ENCODE results near the gene TCF4. TPM values are rescaled to one million over a fixed set of nuclear protein-coding genes. Genes with fewer than 3 reads are reported as not detected.

TCF4 gene
- total RNA-seq, 1 experiment from 2014 or later, result 104 TPM

DNA sequence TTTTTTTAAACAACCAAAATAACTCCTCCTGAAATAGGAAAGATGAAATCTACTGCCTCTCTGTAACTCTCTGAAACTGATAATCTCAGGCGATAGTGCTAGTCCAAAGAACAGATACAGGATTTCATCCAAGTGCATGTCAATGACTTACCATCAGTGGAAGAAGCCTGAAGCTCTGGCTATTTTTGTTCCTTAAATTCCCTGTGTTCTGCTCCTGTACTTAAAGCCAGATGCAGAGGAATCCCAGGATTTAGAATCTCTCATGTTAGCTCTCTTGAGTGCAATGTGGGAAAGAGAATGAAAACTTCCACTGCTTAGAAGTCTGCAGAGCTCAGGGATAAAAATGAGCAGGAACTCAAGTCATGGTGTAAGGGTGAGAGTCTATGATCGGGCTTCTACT is 291.9 kb downstream of the TCF4 start:
- H3K36me3 Mint-ChIP-seq, result peaks cover 4% of the 10 kb centered on the region; the same call in 1 of the 2 replicates
- ChIA-PET POLR2A (no interaction called here), CTCF (interaction anchor here (0.9 to 1.5 kb wide), 4 partner anchors 10 to 61 kb away, joined by 3 to 4 read pairs (median 4); no protein-coding TSS in a partner anchor)
- no peak overlapping the region for H3K4me3 Mint-ChIP-seq
- ATAC-seq (no peak), DNase-seq (ENCODE audit: low spot score) (no peak)
- H3K27me3 Mint-ChIP-seq (ENCODE audit: low read depth), result no peaks in the 10 kb centered on the region
- H3K9me3 Mint-ChIP-seq, result no peaks in the 10 kb centered on the region
- TF ChIP-seq, protein P1, sequence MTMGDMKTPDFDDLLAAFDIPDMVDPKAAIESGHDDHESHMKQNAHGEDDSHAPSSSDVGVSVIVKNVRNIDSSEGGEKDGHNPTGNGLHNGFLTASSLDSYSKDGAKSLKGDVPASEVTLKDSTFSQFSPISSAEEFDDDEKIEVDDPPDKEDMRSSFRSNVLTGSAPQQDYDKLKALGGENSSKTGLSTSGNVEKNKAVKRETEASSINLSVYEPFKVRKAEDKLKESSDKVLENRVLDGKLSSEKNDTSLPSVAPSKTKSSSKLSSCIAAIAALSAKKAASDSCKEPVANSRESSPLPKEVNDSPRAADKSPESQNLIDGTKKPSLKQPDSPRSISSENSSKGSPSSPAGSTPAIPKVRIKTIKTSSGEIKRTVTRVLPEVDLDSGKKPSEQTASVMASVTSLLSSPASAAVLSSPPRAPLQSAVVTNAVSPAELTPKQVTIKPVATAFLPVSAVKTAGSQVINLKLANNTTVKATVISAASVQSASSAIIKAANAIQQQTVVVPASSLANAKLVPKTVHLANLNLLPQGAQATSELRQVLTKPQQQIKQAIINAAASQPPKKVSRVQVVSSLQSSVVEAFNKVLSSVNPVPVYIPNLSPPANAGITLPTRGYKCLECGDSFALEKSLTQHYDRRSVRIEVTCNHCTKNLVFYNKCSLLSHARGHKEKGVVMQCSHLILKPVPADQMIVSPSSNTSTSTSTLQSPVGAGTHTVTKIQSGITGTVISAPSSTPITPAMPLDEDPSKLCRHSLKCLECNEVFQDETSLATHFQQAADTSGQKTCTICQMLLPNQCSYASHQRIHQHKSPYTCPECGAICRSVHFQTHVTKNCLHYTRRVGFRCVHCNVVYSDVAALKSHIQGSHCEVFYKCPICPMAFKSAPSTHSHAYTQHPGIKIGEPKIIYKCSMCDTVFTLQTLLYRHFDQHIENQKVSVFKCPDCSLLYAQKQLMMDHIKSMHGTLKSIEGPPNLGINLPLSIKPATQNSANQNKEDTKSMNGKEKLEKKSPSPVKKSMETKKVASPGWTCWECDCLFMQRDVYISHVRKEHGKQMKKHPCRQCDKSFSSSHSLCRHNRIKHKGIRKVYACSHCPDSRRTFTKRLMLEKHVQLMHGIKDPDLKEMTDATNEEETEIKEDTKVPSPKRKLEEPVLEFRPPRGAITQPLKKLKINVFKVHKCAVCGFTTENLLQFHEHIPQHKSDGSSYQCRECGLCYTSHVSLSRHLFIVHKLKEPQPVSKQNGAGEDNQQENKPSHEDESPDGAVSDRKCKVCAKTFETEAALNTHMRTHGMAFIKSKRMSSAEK (CRISPR knock-in tag; IDR thresholded peaks at IDR 0.05; ENCODE audit: borderline replicate concordance), result no peak
- TF ChIP-seq EMX1 (CRISPR knock-in tag; IDR thresholded peaks at IDR 0.05), result no peak
- TF ChIP-seq SMAD3 (CRISPR knock-in tag; IDR thresholded peaks at IDR 0.05; ENCODE audit: borderline replicate concordance), result no peak
- TF ChIP-seq, protein P2, sequence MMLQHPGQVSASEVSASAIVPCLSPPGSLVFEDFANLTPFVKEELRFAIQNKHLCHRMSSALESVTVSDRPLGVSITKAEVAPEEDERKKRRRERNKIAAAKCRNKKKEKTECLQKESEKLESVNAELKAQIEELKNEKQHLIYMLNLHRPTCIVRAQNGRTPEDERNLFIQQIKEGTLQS (CRISPR knock-in tag; conservative IDR thresholded peaks at IDR 0.05), result no peak
- peak overlapping the region; percentile 41; the same call in 1 of the 2 replicates for H3K27ac Mint-ChIP-seq
- H3K4me1 Mint-ChIP-seq, result peaks cover 69% of the 10 kb centered on the region

DNA sequence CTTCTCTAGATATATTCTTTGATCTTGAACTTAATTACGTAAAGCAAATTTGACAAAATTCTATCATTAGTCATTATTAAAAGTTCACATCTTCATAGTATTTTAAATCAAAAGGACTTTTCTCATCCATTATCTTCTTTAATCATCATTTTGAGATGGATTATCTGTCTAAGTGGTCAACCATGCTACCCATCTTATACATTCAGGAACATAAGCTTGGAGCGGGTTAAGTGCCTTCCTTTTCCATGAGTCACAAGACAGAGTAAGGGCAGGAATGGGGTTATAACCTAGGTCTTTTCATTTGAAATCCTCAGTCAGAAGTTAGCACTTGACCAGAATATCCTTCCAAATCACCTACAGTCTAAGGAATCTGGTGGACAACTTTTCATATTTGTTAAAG is 297.1 kb downstream of the TCF4 start:
- H3K4me1 Mint-ChIP-seq, result peaks cover 46% of the 10 kb centered on the region
- DNase-seq (ENCODE audit: low spot score) (no peak), ATAC-seq (no peak)
- no peak for TF ChIP-seq ATF1 (CRISPR knock-in tag; IDR thresholded peaks at IDR 0.05)
- POLR2A ChIA-PET, result no interaction called here
- CTCF ChIA-PET, result interaction anchor here (1.0 kb wide), 1 partner anchor 56 kb away, joined by 3 read pairs; no protein-coding TSS in a partner anchor
- no peak overlapping the region for H3K27ac Mint-ChIP-seq
- H3K9me3 Mint-ChIP-seq, result no peaks in the 10 kb centered on the region
- H3K27me3 Mint-ChIP-seq (ENCODE audit: low read depth), result no peaks in the 10 kb centered on the region
- H3K4me3 Mint-ChIP-seq, result no peak overlapping the region
- peaks cover 4% of the 10 kb centered on the region; the same call in 1 of the 2 replicates for H3K36me3 Mint-ChIP-seq

DNA sequence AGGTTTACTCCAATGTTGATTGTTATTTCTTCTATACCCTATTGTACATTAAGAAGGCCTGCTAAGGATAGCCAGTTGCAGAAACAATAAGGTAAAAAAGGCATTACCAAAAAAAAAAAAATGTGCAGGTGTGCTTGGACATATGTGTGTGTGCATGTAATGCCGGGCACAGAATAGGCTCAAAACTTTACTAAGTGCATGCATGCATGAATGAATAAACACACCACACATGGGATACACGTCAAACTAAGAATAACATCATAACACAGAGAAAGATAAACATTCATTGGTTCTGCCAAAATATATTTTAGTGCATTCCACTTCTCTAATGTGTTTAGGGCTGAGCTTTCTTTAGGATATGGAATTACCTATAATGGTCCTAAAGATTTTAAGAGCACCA is 298.2 kb downstream of the TCF4 start:
- H3K4me3 Mint-ChIP-seq, result no peak overlapping the region
- no peaks in the 10 kb centered on the region; the same call in 1 of the 2 replicates for H3K36me3 Mint-ChIP-seq
- ATAC-seq, result no peak
- no peak for DNase-seq (ENCODE audit: low spot score)
- CTCF ChIA-PET, result no interaction called here
- POLR2A ChIA-PET, result no interaction called here
- H3K27me3 Mint-ChIP-seq (ENCODE audit: low read depth), result no peaks in the 10 kb centered on the region
- peaks cover 40% of the 10 kb centered on the region for H3K4me1 Mint-ChIP-seq
- TF ChIP-seq, protein P3, sequence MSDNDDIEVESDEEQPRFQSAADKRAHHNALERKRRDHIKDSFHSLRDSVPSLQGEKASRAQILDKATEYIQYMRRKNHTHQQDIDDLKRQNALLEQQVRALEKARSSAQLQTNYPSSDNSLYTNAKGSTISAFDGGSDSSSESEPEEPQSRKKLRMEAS (CRISPR knock-in tag; IDR thresholded peaks at IDR 0.05), result no peak
- TF ChIP-seq, protein P4, sequence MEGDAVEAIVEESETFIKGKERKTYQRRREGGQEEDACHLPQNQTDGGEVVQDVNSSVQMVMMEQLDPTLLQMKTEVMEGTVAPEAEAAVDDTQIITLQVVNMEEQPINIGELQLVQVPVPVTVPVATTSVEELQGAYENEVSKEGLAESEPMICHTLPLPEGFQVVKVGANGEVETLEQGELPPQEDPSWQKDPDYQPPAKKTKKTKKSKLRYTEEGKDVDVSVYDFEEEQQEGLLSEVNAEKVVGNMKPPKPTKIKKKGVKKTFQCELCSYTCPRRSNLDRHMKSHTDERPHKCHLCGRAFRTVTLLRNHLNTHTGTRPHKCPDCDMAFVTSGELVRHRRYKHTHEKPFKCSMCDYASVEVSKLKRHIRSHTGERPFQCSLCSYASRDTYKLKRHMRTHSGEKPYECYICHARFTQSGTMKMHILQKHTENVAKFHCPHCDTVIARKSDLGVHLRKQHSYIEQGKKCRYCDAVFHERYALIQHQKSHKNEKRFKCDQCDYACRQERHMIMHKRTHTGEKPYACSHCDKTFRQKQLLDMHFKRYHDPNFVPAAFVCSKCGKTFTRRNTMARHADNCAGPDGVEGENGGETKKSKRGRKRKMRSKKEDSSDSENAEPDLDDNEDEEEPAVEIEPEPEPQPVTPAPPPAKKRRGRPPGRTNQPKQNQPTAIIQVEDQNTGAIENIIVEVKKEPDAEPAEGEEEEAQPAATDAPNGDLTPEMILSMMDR (IDR thresholded peaks at IDR 0.05), result no peak
- TF ChIP-seq ESRRA (CRISPR knock-in tag; IDR thresholded peaks at IDR 0.05; ENCODE audit: borderline replicate concordance) (no peak), ZNF317 (CRISPR knock-in tag; IDR thresholded peaks at IDR 0.05; ENCODE audit: borderline replicate concordance, low read depth) (no peak), CBFB (CRISPR knock-in tag; IDR thresholded peaks at IDR 0.05; ENCODE audit: low read depth) (no peak), SP1 (CRISPR knock-in tag; conservative IDR thresholded peaks at IDR 0.05) (no peak)
- TF ChIP-seq, protein P5, sequence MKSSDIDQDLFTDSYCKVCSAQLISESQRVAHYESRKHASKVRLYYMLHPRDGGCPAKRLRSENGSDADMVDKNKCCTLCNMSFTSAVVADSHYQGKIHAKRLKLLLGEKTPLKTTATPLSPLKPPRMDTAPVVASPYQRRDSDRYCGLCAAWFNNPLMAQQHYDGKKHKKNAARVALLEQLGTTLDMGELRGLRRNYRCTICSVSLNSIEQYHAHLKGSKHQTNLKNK (CRISPR knock-in tag; IDR thresholded peaks at IDR 0.05), result no peak
- TF ChIP-seq, protein P1 (CRISPR knock-in tag; IDR thresholded peaks at IDR 0.05; ENCODE audit: borderline replicate concordance), result no peak
- TF ChIP-seq, protein P6, sequence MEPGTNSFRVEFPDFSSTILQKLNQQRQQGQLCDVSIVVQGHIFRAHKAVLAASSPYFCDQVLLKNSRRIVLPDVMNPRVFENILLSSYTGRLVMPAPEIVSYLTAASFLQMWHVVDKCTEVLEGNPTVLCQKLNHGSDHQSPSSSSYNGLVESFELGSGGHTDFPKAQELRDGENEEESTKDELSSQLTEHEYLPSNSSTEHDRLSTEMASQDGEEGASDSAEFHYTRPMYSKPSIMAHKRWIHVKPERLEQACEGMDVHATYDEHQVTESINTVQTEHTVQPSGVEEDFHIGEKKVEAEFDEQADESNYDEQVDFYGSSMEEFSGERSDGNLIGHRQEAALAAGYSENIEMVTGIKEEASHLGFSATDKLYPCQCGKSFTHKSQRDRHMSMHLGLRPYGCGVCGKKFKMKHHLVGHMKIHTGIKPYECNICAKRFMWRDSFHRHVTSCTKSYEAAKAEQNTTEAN (CRISPR knock-in tag; IDR thresholded peaks at IDR 0.05), result no peak
- TF ChIP-seq, protein P7, sequence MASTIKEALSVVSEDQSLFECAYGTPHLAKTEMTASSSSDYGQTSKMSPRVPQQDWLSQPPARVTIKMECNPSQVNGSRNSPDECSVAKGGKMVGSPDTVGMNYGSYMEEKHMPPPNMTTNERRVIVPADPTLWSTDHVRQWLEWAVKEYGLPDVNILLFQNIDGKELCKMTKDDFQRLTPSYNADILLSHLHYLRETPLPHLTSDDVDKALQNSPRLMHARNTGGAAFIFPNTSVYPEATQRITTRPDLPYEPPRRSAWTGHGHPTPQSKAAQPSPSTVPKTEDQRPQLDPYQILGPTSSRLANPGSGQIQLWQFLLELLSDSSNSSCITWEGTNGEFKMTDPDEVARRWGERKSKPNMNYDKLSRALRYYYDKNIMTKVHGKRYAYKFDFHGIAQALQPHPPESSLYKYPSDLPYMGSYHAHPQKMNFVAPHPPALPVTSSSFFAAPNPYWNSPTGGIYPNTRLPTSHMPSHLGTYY (CRISPR knock-in tag; IDR thresholded peaks at IDR 0.05), result no peak
- H3K27ac Mint-ChIP-seq, result no peak overlapping the region
- no peaks in the 10 kb centered on the region for H3K9me3 Mint-ChIP-seq

All from WTC11 (cell line).